MM.1S (cell line): ENCODE data around the gene CSKMT.

Source experiments
- EZH2 ChIP-seq: fragments of 300-600 bp; sonication (generic); optimal IDR thresholded peaks from 2 replicates; pipeline ENCODE3; 2017; ENCODE audit warnings: low read depth, mild to moderate bottlenecking, antibody characterized with exemption, low read length, mixed read lengths
- EZH2phosphoT487 ChIP-seq: fragments of 300-600 bp; sonication (generic); IDR thresholded peaks from 2 replicates; pipeline ENCODE4 v1.6.1; 2018; ENCODE audit warnings: antibody characterized with exemption, low read length
- TF ChIP-seq, protein P1 (sequence below): fragments of 300-600 bp; sonication (generic); IDR thresholded peaks from 2 replicates; pipeline ENCODE4 v1.5.1; 2016; ENCODE audit warnings: antibody characterized with exemption, low read length, mixed read lengths

DNA sequence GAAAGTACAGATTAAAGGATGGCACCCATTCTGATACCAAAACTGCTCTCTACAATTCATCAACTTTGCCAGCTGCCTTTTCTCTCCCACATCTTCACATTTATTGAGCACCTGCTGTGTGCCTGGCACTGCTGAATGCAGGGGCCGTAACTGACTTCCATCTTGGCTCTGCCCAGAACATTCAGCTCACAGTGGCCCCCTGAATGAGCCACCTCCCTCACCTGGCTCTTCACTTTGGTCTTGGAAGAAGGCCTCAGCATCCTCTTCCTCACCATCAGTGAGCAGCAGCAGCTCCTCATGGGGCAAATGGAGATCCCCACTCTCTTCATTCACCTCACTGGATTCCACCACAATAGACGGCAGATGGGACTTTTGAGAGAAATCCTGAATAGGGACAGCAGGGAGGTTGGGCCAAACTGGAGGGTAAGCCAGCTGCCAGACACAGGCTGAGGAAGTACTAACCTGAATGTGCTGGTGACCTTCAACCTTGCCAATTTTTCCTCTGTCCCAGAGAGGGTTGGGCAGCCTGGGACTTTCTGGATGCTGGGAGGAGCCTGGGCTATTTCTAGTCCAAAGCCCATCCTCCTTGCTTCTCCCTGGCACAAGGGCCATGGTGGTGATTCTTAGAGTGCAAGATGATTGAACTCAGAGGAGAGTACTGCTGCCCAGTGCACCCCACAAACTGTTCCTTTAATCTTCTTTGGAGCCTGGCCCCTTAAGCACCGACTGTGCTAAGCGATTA is 4.5 kb downstream of the CSKMT start:
- TF ChIP-seq, protein P1, sequence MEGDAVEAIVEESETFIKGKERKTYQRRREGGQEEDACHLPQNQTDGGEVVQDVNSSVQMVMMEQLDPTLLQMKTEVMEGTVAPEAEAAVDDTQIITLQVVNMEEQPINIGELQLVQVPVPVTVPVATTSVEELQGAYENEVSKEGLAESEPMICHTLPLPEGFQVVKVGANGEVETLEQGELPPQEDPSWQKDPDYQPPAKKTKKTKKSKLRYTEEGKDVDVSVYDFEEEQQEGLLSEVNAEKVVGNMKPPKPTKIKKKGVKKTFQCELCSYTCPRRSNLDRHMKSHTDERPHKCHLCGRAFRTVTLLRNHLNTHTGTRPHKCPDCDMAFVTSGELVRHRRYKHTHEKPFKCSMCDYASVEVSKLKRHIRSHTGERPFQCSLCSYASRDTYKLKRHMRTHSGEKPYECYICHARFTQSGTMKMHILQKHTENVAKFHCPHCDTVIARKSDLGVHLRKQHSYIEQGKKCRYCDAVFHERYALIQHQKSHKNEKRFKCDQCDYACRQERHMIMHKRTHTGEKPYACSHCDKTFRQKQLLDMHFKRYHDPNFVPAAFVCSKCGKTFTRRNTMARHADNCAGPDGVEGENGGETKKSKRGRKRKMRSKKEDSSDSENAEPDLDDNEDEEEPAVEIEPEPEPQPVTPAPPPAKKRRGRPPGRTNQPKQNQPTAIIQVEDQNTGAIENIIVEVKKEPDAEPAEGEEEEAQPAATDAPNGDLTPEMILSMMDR = no peak
- TF ChIP-seq EZH2phosphoT487 (no peak), EZH2 (no peak)
